K562 (cell line): Measurements from ENCODE around the gene NNAT. TPM values are rescaled to one million over a fixed set of nuclear protein-coding genes. Genes with fewer than 3 reads are reported as not detected.

Experiments used
- ATAC-seq: fragments of 200-7000 bp; cut with Tn5 transposase; 3 replicates; pipeline ENCODE4 v1.9.1; 2020; ENCODE audit warnings: moderate library complexity
- BruUV-seq: library from RNA; stranded (reverse); fragments of 400-500 nt; replicated peaks from 2 replicates; lab custom pipeline; 2021; lab: Mats Ljungman, UMichigan
- CTCF ChIA-PET: fragments of 300-600 bp; formaldehyde crosslinking; extraction: SDS; loops from one replicate; lab custom pipeline; 2021; ENCODE audit warnings: low intra/inter-chr PET ratio; lab: Yijun Ruan, JAX
- POLR2A ChIA-PET: fragments of 300-600, 350-650 bp; sonication (Branson Sonifier 250); formaldehyde crosslinking; extraction: SDS; loops from one replicate; lab custom pipeline; 2021; ENCODE audit warnings: antibody characterized with exemption, inconsistent platforms; lab: Yijun Ruan, JAX
- DNase-seq, 4 experiments: peaks; one replicate each; pipeline versions ENCODE4 v3.0.0 to v3.0.0-alpha.2; 2011 to 2018; ENCODE audit warnings: low spot score in 3 of 4, mixed read lengths in 3 of 4; ENCODE audit errors: extremely low read depth in 1 of 4
- FAIRE-seq: peaks from 2 replicates; lab custom pipeline; 2011; peaks lifted over from hg19 to GRCh38; lab: Jason Lieb, UNC
- H2AFZ ChIP-seq: 2 replicates; pipeline ENCODE4 v1.6.0; 2011; ENCODE audit warnings: low read depth, low read length, control low read depth, inconsistent platforms
- H3K27ac ChIP-seq: fragments of 200-600 bp; 3 replicates; pipeline ENCODE4 v1.8.0; 2011; ENCODE audit warnings: low read depth, mild to moderate bottlenecking, control low read depth, inconsistent platforms, low read length, moderate library complexity, mixed read lengths; ENCODE audit errors: extremely low read depth
- H3K27me3 ChIP-seq, 2 experiments: fragments of 300-600 bp in 1 of 2; 2 replicates in 1 of 2; 3 replicates in 1 of 2; pipeline versions ENCODE4 v1.6.0 to v1.8.0; 2011; ENCODE audit warnings: inconsistent platforms in 2 of 2, low read length in 2 of 2, mild to moderate bottlenecking in 1 of 2, mixed read lengths in 1 of 2, moderate library complexity in 1 of 2; ENCODE audit not compliant: control insufficient read depth in 2 of 2, insufficient read depth in 2 of 2
- H3K36me3 ChIP-seq: fragments of 300-600 bp; 3 replicates; pipeline ENCODE4 v1.8.0; 2011; ENCODE audit warnings: mild to moderate bottlenecking, low read length, inconsistent platforms; ENCODE audit not compliant: control insufficient read depth, insufficient read depth
- H3K4me1 ChIP-seq, 2 experiments: fragments of 200-600 bp in 1 of 2; replicated peaks in 1 of 2; 2 replicates in 1 of 2; 3 replicates in 1 of 2; pipeline versions ENCODE4 v1.5.1 to v1.8.0; 2011; ENCODE audit warnings: inconsistent platforms in 2 of 2, low read length in 2 of 2, mild to moderate bottlenecking in 1 of 2, mixed read lengths in 1 of 2, moderate library complexity in 1 of 2; ENCODE audit not compliant: control insufficient read depth in 2 of 2, insufficient read depth in 2 of 2
- H3K4me2 ChIP-seq: 2 replicates; pipeline ENCODE4 v1.6.1; 2011; ENCODE audit warnings: low read length, control low read depth, inconsistent platforms, mixed read lengths; ENCODE audit not compliant: insufficient read depth
- H3K4me3 ChIP-seq: fragments of 200-600 bp; sonication (generic), shearing (Covaris generic); 2 replicates; pipeline ENCODE4 v1.5.1; 2016; ENCODE audit warnings: control low read depth, inconsistent platforms
- H3K79me2 ChIP-seq: fragments of 200-600 bp; 3 replicates; pipeline ENCODE4 v1.8.0; 2011; ENCODE audit warnings: low read length, inconsistent platforms; ENCODE audit not compliant: control insufficient read depth, insufficient read depth
- H3K9ac ChIP-seq, 2 experiments: 2 replicates each; pipeline versions ENCODE4 v1.6.0 to v1.6.1; 2011; ENCODE audit warnings: low read depth in 2 of 2, low read length in 2 of 2, control low read depth in 1 of 2, inconsistent platforms in 1 of 2, mild to moderate bottlenecking in 1 of 2, mixed read lengths in 1 of 2; ENCODE audit not compliant: insufficient read depth in 1 of 2
- H3K9me1 ChIP-seq: one replicate; pipeline ENCODE4 v1.6.0; 2011; ENCODE audit warnings: inconsistent platforms, mild to moderate bottlenecking, low read length, moderate library complexity; ENCODE audit not compliant: control insufficient read depth, insufficient read depth
- H3K9me3 ChIP-seq: replicated peaks from 2 replicates; pipeline ENCODE4 v1.5.1; 2011; ENCODE audit warnings: low read depth, low read length, inconsistent platforms; ENCODE audit not compliant: control insufficient read depth, insufficient read depth
- H4K20me1 ChIP-seq: replicated peaks from 2 replicates; pipeline ENCODE4 v1.6.1; 2011; ENCODE audit warnings: low read length, inconsistent platforms, mixed read lengths; ENCODE audit not compliant: control insufficient read depth, insufficient read depth
- CHD2 ChIP-seq: IDR thresholded peaks from 2 replicates; pipeline ENCODE4 v1.6.1; 2011; ENCODE audit warnings: low read depth, low read length
- DEAF1 ChIP-seq: fragments of 450-650 bp; formaldehyde crosslinking; IDR thresholded peaks from 2 replicates; pipeline ENCODE4 v1.4.0; 2020; ENCODE audit warnings: mild to moderate bottlenecking, moderate library complexity
- HDAC3 ChIP-seq: fragments of 450-650 bp; IDR thresholded peaks from 2 replicates; pipeline ENCODE4 v1.6.1; 2018; ENCODE audit warnings: borderline replicate concordance, mild to moderate bottlenecking, moderate library complexity; ENCODE audit not compliant: partially characterized antibody
- MEIS2 ChIP-seq: fragments of 450-650 bp; IDR thresholded peaks from 2 replicates; pipeline ENCODE4 v1.6.1; 2014; ENCODE audit warnings: mild to moderate bottlenecking; ENCODE audit not compliant: partially characterized antibody
- RBM25 ChIP-seq: fragments of 200-400 bp; formaldehyde crosslinking; IDR thresholded peaks from 2 replicates; pipeline ENCODE4 v1.6.1; 2018; ENCODE audit warnings: low read length, low read depth, moderate library complexity; ENCODE audit not compliant: severe bottlenecking
- SMAD4 ChIP-seq: fragments of 250-450 bp; sonication (Bioruptor Pico); conservative IDR thresholded peaks from 2 replicates; pipeline ENCODE4 v1.8.0; 2021; ENCODE audit warnings: inconsistent platforms, mild to moderate bottlenecking, moderate library complexity
- WGBS: fragments of 100-300 bp; shearing (Covaris generic); methylation state at CpG from one replicate; pipeline ENCODE4 v1.1.6; 2016; ENCODE audit warnings: low coverage, mixed read lengths; ENCODE audit not compliant: insufficient coverage; ENCODE audit errors: missing lambda C conversion rate; 5-methylcytosine and 5-hydroxymethylcytosine counted together
- in situ Hi-C: fragments of 300-500 bp; cut with MboI; formaldehyde crosslinking; loops from 4 replicates; pipeline ENCODE4 v1.15.0; 2018; ENCODE audit warnings: inconsistent platforms, mixed read lengths
- intact Hi-C: fragments of 100-400 bp; cut with micrococcal nuclease; formaldehyde crosslinking; loops from 2 replicates; pipeline ENCODE4 v1.14.2; 2022
- polyA plus RNA-seq, 8 experiments: library from polyadenylated mRNA; depleted of rRNA in 4 of 8; stranded (reverse) in 5 of 8; unstranded in 3 of 8; fragments of >200 nt; fragmentation: Nextera tagmentation in 2 of 8; fragmentation: Illumina TruSeq in 1 of 8; extraction: Ambion mirVana in 2 of 8; extraction: Trizol in 1 of 8; gene quantifications; 2 replicates each; pipeline versions ENCODE4 v1.2.1 to v1.2.3, GENCODE V29; 2011 to 2014; ENCODE audit warnings: inconsistent platforms in 1 of 8, missing spikeins in 1 of 8
- total RNA-seq, 7 experiments: library from RNA; depleted of rRNA in 6 of 7; stranded (reverse); fragments of >200 nt in 6 of 7; fragmentation: Illumina TruSeq in 2 of 7; extraction: Trizol in 2 of 7; gene quantifications; 2 replicates each; pipeline versions ENCODE4 v1.2.1 to v1.2.3, GENCODE V29; 2011 to 2021; ENCODE audit warnings: low replicate concordance in 1 of 7

The NNAT gene
- total and polyA plus RNA-seq, 9 of the 15 experiments (the other 6 are each of a cell fraction or from before 2014, with no cell fraction given), result 0.13 TPM; not detected in 8

- POLR2A ChIA-PET, result interaction anchor here (0.6 kb wide), 1 partner anchor 358 kb away, joined by 3 read pairs; the partner anchor contains the start of genes MROH8 and RPN2
- no peak for ATAC-seq
These were observed 16.5 kb downstream of the NNAT start for GRCh38 chr20:37537505-37537904.

More at GRCh38 chr20:37537505-37537904, 16.5 kb downstream of the NNAT start:
- in situ Hi-C loops, result loop anchor here (5.0 to 10.0 kb wide), 2 partner anchors 283 to 340 kb away; no protein-coding TSS in a partner anchor
- Histone ChIP-seq H2AFZ (no peak overlapping the region), H3K9me3 (no peaks in the 10 kb centered on the region), H3K4me3 (no peak overlapping the region), H3K9ac (no peak overlapping the region), H3K4me2 (no peak overlapping the region), H3K27ac (no peak overlapping the region), H3K79me2 (no peaks in the 10 kb centered on the region), H3K9me1 (no peaks in the 10 kb centered on the region), H4K20me1 (no peaks in the 10 kb centered on the region), H3K27me3 (no peaks in the 10 kb centered on the region; a peak in 1 of 5 replicates), H3K4me1 (peaks cover 0 to 14% of the 10 kb centered on the region in 2 experiments; a peak in 3 of 5 replicates), H3K36me3 (no peaks in the 10 kb centered on the region)
- CTCF ChIA-PET, result no interaction called here
- 0% methylated on average over 1 of the region's 1 CpG for WGBS
- intact Hi-C loops, result no loop called here
- no TSS peak for BruUV-seq
- no peak for TF ChIP-seq DEAF1 (CRISPR knock-in tag)
- TF ChIP-seq SMAD4, result no peak
- no peak for TF ChIP-seq MEIS2
- TF ChIP-seq HDAC3, result no peak
- peak; percentile 56 for TF ChIP-seq RBM25
- TF ChIP-seq CHD2, result no peak
- no peak for DNase-seq
- FAIRE-seq, result no peak
